ENCODE results near the gene BPIFB3. TPM values are rescaled to one million over a fixed set of nuclear protein-coding genes. Genes with fewer than 3 reads are reported as not detected.

BPIFB3 gene
- total RNA-seq, 3 donors from 2014 or later: not detected

DNA sequence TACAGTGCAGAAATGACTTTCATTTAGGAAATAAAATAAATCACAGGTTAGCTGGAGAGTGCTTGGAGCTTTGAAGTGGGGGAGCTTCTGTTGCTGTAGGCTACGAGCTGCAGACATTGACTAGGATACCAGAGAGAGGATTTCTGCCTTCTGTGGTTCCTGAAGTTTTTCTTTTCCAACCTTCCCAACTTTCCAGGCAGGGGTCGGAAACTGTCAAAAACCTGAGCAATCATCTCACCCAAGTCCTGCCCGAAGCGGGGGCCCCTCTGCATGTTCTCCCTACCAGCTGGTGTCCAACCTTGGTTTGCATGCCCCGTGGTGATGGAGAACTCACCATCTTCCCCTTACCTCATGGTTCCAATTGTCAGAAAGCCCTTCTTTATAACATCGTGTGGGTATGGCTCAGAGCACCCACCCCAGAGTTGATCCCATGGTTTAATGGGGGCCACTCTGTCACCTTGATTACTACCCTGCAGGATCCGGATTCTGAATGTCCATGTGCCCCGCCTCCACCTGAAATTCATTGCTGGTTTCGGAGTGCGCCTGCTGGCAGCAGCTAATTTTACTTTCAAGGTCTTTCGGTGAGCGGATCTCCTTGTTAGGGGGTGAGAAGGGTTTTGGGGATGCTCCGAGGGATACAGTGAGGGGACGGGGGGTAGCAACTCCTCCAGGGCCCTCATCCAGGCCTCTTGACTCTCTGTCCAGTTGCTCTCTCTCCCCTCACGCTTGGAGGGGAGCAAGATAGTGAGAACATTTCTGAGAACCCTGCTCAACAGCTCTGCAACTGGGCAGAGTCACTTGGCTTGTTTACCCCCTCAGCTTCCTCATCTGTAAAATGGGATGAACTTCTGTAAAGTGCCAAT lies 41.1 kb upstream of the BPIFB3 start:
- H3K4me3 Mint-ChIP-seq: no peak overlapping the region
- H3K36me3 Mint-ChIP-seq (ENCODE audit: insufficient read depth): no peaks in the 10 kb centered on the region
- ATAC-seq (no peak), DNase-seq (no peak)
- peaks cover 5% of the 10 kb centered on the region for H3K4me1 Mint-ChIP-seq (ENCODE audit: low read depth)
- no peaks in the 10 kb centered on the region for H3K9me3 Mint-ChIP-seq
- H3K27me3 Mint-ChIP-seq (ENCODE audit: low read depth): no peaks in the 10 kb centered on the region

- no peaks in the 10 kb centered on the region for H3K9me3 Mint-ChIP-seq
- H3K27me3 Mint-ChIP-seq (ENCODE audit: low read depth): no peaks in the 10 kb centered on the region
- DNase-seq: no peak
- ATAC-seq: no peak
- H3K4me3 Mint-ChIP-seq: no peak overlapping the region
- peaks cover 5% of the 10 kb centered on the region for H3K4me1 Mint-ChIP-seq (ENCODE audit: low read depth)
- H3K36me3 Mint-ChIP-seq (ENCODE audit: insufficient read depth): no peaks in the 10 kb centered on the region
These were observed 39.9 kb upstream of the BPIFB3 start for GRCh38 chr20:33013701-33014326.

DNA sequence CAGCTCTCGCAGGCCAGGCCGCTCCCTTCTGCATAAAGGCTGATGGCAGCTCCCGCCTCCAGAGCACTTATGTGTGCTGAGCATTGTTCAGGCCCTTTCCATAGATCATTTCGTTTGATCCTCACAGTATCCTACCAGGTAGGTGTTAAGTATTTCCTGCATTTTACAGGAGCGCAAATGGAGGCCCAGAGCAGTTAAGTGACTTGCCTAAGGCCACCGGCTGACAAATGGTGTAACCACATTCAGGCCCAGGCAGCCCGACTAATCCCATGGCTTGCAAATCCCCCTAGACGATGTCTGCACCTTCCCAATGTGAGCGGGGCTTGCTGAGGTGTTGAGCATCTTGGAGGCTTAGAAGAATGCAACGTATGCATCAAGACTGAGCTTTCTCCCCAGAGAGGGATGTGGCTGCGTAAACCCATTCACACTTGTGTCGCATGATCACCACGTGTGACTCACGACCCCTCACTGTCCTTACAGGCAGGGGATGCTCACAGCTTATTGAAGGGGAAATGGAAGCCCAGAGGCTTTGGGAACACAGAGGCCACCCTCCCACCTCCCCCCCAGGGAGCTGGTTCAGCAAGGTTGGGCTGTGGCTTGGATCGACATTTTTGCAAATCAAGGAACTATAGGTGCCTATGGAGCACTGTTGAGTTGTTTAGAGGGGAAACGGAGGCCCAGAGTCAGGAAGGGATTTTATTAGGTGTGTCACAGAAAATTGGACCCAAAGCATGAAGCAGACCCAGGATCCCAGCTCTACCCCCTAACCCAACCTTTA lies 39.2 kb upstream of the BPIFB3 start:
- ATAC-seq (no peak), DNase-seq (no peak)
- Mint-ChIP-seq H3K4me3 (no peak overlapping the region), H3K4me1 (ENCODE audit: low read depth) (peaks cover 5% of the 10 kb centered on the region), H3K36me3 (ENCODE audit: insufficient read depth) (no peaks in the 10 kb centered on the region), H3K9me3 (no peaks in the 10 kb centered on the region), H3K27me3 (ENCODE audit: low read depth) (no peaks in the 10 kb centered on the region)

GRCh38 chr20:33015114-33015484 lies 38.6 kb upstream of the BPIFB3 start:
- Mint-ChIP-seq H3K4me1 (ENCODE audit: low read depth) (peaks cover 5% of the 10 kb centered on the region), H3K9me3 (no peaks in the 10 kb centered on the region), H3K4me3 (no peak overlapping the region), H3K27me3 (ENCODE audit: low read depth) (no peaks in the 10 kb centered on the region), H3K36me3 (ENCODE audit: insufficient read depth) (no peaks in the 10 kb centered on the region)
- no peak for DNase-seq
- no peak for ATAC-seq

DNA sequence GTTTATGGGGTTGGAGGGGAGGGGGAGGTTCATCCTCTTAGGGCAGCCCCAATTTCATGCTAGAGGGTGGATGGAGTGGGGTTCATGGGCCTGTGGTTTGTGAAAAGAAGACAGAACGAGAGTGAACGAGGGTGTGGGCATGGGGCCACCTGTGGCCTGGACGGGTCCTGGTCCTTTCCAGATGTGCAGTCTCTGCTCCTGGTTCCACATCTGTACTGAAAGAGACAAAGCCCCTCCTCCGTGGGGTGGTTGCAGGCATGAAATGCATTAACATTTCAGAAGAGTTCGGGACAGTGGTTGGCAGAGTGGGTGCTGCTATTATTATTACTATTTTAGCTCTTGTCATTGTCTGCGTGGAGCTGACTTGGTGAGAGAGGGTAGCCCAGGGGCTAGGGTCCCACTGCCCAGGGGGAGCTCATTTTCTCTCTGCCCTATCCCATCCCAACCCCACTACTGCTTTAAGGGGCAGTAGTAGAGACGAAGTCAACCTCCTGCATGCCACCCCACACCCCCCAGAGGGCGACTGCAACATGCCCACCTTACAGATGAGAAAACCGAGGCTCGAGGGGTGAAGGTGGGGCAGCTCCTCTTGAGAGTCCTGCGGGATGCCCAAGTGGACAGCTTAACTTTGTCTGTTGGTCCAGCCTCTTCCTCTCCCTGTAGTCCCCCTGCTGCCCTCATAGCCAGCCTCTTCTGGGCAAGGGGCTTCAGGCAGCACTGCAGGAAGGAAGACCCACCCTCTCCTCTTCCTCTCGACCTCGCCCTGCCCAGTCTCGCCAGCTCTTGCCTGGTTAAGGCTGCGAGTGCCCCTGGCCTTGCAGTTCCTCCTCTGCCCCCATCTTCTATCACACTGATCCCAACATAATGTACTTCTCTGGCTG lies 37.8 kb upstream of the BPIFB3 start:
- Mint-ChIP-seq H3K4me3 (no peak overlapping the region), H3K36me3 (ENCODE audit: insufficient read depth) (no peaks in the 10 kb centered on the region)
- ATAC-seq: no peak

DNA sequence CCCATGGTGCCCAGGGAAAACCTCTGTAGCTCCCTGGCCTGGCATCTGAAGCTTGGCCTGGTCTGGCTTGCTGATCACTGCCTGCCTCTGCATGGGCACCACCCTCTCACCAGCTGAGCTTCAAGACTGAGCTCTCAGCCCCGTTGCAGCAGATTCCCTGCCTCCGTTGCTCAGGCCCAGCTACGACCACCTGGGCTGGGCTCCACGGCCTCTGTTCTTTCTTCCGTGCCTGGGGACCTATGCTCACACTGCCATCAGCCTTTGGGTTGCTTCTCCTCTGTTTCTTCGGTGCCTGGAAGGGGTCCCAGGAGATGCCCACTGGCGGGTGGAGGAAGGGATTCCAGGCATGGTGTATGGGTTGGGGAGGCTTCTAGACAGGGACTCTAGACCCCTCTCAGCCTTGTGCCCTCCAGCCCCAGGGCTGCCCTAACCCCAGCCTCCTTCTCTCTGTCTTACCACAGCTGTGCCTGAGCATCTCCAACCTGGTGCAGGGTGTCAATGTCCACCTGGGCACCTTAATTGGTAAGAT lies 37.1 kb upstream of the BPIFB3 start:
- no peaks in the 10 kb centered on the region for H3K36me3 Mint-ChIP-seq (ENCODE audit: insufficient read depth)
- DNase-seq (no peak), ATAC-seq (no peak)
- H3K4me1 Mint-ChIP-seq (ENCODE audit: low read depth): peaks cover 5% of the 10 kb centered on the region
- no peaks in the 10 kb centered on the region for H3K9me3 Mint-ChIP-seq
- H3K4me3 Mint-ChIP-seq: no peak overlapping the region
- H3K27me3 Mint-ChIP-seq (ENCODE audit: low read depth): no peaks in the 10 kb centered on the region

More for the DNA sequence above, 37.8 kb upstream of the BPIFB3 start:
- Mint-ChIP-seq H3K4me1 (ENCODE audit: low read depth) (peaks cover 5% of the 10 kb centered on the region), H3K9me3 (no peaks in the 10 kb centered on the region), H3K27me3 (ENCODE audit: low read depth) (no peaks in the 10 kb centered on the region)
- DNase-seq: no peak

DNA sequence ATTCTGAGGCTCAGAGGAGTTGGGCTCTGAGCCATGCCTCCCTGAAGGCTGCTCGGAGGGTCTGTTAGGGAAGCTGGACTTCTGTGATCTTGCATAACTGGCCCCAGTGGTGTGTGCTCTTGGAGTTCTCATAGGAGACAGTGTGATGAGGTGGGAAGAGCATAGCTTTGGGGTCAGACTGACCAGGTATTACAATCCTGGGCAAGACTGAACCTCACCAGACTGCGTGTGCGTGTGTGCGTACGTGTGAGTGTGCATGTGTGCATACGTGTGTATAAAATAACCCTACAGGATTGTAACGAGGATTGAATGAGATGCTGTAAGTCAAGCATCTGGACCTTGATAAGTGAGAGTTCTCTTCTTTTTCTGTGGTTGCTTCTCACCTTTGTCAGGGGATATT lies 36.2 kb upstream of the BPIFB3 start:
- ATAC-seq: no peak
- H3K9me3 Mint-ChIP-seq: no peaks in the 10 kb centered on the region
- no peak for DNase-seq
- no peaks in the 10 kb centered on the region for H3K27me3 Mint-ChIP-seq (ENCODE audit: low read depth)
- H3K4me1 Mint-ChIP-seq (ENCODE audit: low read depth): peaks cover 5% of the 10 kb centered on the region
- no peaks in the 10 kb centered on the region for H3K36me3 Mint-ChIP-seq (ENCODE audit: insufficient read depth)
- H3K4me3 Mint-ChIP-seq: no peak overlapping the region

DNA sequence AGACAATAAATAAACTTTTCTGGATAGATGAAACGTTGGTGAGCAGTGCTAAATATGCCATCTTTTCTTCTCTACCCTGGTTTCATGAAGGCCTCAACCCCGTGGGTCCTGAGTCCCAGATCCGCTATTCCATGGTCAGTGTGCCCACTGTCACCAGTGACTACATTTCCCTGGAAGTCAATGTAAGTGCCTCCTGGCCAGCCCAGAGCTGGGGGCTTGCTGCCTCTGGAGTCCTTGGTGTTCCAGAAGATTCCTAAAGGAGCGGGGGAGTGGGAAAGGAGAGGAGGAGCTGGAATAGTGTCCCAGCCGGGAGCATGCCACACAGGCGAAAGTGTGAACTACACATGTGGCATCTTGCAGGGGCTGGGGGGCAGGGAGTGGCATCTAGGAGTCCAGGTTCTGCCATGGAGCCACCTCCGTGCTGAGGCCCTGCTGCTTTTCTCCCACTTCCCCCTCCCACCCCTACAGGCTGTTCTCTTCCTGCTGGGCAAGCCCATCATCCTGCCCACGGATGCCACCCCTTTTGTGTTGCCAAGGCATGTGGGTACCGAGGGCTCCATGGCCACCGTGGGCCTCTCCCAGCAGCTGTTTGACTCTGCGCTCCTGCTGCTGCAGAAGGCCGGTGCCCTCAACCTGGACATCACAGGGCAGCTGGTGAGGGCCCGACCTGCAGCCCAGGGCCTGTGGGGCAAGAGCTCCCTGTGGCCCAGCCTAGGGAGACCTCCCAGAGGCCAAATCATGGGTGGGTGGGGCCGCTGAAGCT lies 35.4 kb upstream of the BPIFB3 start:
- peaks cover 5% of the 10 kb centered on the region for H3K4me1 Mint-ChIP-seq (ENCODE audit: low read depth)
- ATAC-seq (no peak), DNase-seq (no peak)
- H3K36me3 Mint-ChIP-seq (ENCODE audit: insufficient read depth): no peaks in the 10 kb centered on the region
- H3K4me3 Mint-ChIP-seq: no peak overlapping the region
- H3K27me3 Mint-ChIP-seq (ENCODE audit: low read depth): no peaks in the 10 kb centered on the region
- H3K9me3 Mint-ChIP-seq: no peaks in the 10 kb centered on the region

DNA sequence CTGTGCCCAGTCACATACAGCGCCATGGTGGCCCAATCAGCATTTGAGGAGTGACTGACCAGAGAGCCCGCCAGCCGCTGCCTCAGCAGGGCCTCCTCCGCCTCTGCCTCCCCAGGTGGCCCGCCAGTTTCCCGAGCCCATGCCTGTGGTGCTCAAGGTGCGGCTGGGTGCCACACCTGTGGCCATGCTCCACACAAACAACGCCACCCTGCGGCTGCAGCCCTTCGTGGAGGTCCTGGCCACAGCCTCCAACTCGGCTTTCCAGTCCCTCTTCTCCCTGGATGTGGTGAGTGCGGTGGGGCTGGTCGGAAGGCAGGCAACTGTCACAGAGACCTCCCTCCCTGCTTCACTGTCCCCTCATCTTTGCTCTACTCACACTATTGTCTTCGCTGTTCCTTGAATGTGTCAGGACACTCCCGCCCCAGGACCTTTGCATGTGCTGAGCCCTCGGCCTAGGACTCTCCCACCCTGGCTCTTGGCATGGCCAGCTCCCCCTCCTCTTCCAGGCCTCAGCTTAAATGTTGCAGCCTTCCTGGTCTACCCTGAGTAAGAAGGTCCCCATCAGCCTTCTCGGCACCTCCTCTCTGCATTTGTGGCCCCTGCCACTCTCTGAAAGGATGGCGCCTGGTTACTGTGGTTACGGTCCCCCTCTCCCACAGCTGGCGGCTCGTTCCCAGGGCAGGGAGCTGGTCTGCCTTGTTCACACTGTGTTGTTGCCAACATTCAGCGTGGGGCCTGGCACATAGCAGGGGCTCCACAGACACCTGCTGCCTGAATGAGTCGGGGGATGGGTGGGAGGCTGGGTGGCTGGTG lies 34.0 kb upstream of the BPIFB3 start:
- Mint-ChIP-seq H3K9me3 (no peaks in the 10 kb centered on the region), H3K4me1 (ENCODE audit: low read depth) (peaks cover 5% of the 10 kb centered on the region), H3K4me3 (no peak overlapping the region), H3K27me3 (ENCODE audit: low read depth) (no peaks in the 10 kb centered on the region), H3K36me3 (ENCODE audit: insufficient read depth) (no peaks in the 10 kb centered on the region)
- ATAC-seq: no peak
- DNase-seq: no peak

- ATAC-seq: no peak
- DNase-seq: no peak
- no peaks in the 10 kb centered on the region for H3K36me3 Mint-ChIP-seq (ENCODE audit: insufficient read depth)
- no peaks in the 10 kb centered on the region for H3K27me3 Mint-ChIP-seq (ENCODE audit: low read depth)
- no peak overlapping the region for H3K4me3 Mint-ChIP-seq
- H3K4me1 Mint-ChIP-seq (ENCODE audit: low read depth): peaks cover 5% of the 10 kb centered on the region
- H3K9me3 Mint-ChIP-seq: no peaks in the 10 kb centered on the region
These were observed 33.2 kb upstream of the BPIFB3 start for GRCh38 chr20:33020278-33021161.

DNA sequence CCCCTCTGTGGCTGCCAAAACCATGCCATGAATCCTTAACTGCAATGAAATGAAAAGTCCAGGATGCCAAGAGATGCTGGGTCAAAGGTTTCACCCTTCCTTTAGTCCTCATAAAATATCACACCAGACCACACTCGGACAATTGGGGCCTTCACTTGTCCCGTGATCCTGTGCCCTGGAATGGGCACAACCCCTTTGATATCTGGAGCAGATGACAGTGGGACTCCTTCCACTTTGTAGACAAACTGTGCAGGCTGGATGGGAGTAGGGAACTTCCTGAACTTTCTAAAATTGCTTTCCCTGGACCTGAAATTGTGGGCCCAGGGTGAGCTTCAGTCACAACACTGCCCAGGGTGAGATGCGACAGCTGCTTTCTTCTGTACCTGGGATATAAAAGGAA lies 31.8 kb upstream of the BPIFB3 start:
- H3K4me1 Mint-ChIP-seq (ENCODE audit: low read depth): no peaks in the 10 kb centered on the region
- ATAC-seq: no peak
- H3K36me3 Mint-ChIP-seq (ENCODE audit: insufficient read depth): no peaks in the 10 kb centered on the region
- no peak for DNase-seq
- no peak overlapping the region for H3K4me3 Mint-ChIP-seq
- H3K27me3 Mint-ChIP-seq (ENCODE audit: low read depth): no peaks in the 10 kb centered on the region
- H3K9me3 Mint-ChIP-seq: no peaks in the 10 kb centered on the region

GRCh38 chr20:33022289-33022688 lies 31.4 kb upstream of the BPIFB3 start:
- no peaks in the 10 kb centered on the region for H3K27me3 Mint-ChIP-seq (ENCODE audit: low read depth)
- no peak for DNase-seq
- no peaks in the 10 kb centered on the region for H3K36me3 Mint-ChIP-seq (ENCODE audit: insufficient read depth)

More at GRCh38 chr20:33022289-33022688, 31.4 kb upstream of the BPIFB3 start:
- Mint-ChIP-seq H3K9me3 (no peaks in the 10 kb centered on the region), H3K4me3 (no peak overlapping the region), H3K4me1 (ENCODE audit: low read depth) (no peaks in the 10 kb centered on the region)
- ATAC-seq: no peak

Data from activated T-cell treated with anti-CD3 and anti-CD28 coated beads, Interleukin-2, amount 50 U/mL, for 4 hours (primary cell).